Activated gamma-delta T cell treated with anti-CD3 and anti-CD28 coated beads, Interleukin-2, amount 50 U/mL, for 16 hours (primary cell): ENCODE results near the gene SPRR2E.
"Not testable (repeated sequence)": the region's sequence is repeated elsewhere in the genome, so short reads cannot be mapped to it uniquely, and the experiment has no call there.

Experiments
- DNase-seq: peaks from one replicate; pipeline ENCODE4 v3.0.0-alpha.2; 2020; ENCODE audit warnings: low read depth

Gene SPRR2E

GRCh38 chr1:153094426-153094825, at the start of gene SPRR2E:
Gene SPRR2E (minus strand): TSS chr1:153094526. CDS start chr1:153093751, 775 bp downstream.
- DNase-seq: no peak

GRCh38 chr1:153141377-153141776, 47.1 kb upstream of the SPRR2E start:
- DNase-seq: no peak

- no peak for DNase-seq
Measured at GRCh38 chr1:153140484-153140883, 46.2 kb upstream of the SPRR2E start.

- no peak for DNase-seq
Measured at GRCh38 chr1:153133743-153134142, 39.4 kb upstream of the SPRR2E start.

- no peak for DNase-seq
Measured at GRCh38 chr1:153133267-153133666, 38.9 kb upstream of the SPRR2E start.

GRCh38 chr1:153128688-153129087, 34.4 kb upstream of the SPRR2E start:
- DNase-seq: not testable (repeated sequence)

GRCh38 chr1:153127296-153127695, 33.0 kb upstream of the SPRR2E start:
- no peak for DNase-seq

GRCh38 chr1:153125536-153125935, 31.2 kb upstream of the SPRR2E start:
- DNase-seq: no peak

GRCh38 chr1:153123793-153124192, 29.5 kb upstream of the SPRR2E start:
- DNase-seq: not testable (repeated sequence)

GRCh38 chr1:153122831-153123421, 28.6 kb upstream of the SPRR2E start:
- no peak for DNase-seq

GRCh38 chr1:153120945-153121344, 26.6 kb upstream of the SPRR2E start:
- no peak for DNase-seq

GRCh38 chr1:153119491-153119971, 25.2 kb upstream of the SPRR2E start:
- no peak for DNase-seq

- not testable (repeated sequence) for DNase-seq
Measured at GRCh38 chr1:153115264-153115663, 20.9 kb upstream of the SPRR2E start.

GRCh38 chr1:153113416-153113815, 19.1 kb upstream of the SPRR2E start, which contains the start of gene SPRR2F:
Gene SPRR2F (minus strand): TSS chr1:153113516. CDS start chr1:153112733, 783 bp downstream.
- no peak for DNase-seq

GRCh38 chr1:153112454-153112853, 18.1 kb upstream of the SPRR2E start:
- not testable (repeated sequence) for DNase-seq

GRCh38 chr1:153100245-153100644, 5.9 kb upstream of the SPRR2E start:
- DNase-seq: no peak

GRCh38 chr1:153099461-153100045, 5.2 kb upstream of the SPRR2E start:
- no peak for DNase-seq

GRCh38 chr1:153095764-153096163, 1.4 kb upstream of the SPRR2E start:
- no peak for DNase-seq

GRCh38 chr1:153087652-153088051, 6.7 kb downstream of the SPRR2E start:
- DNase-seq: no peak

- no peak for DNase-seq
Measured at GRCh38 chr1:153081736-153082135, 12.6 kb downstream of the SPRR2E start.

- no peak for DNase-seq
Measured at GRCh38 chr1:153072806-153073726, 21.3 kb downstream of the SPRR2E start.

- DNase-seq: no peak
Measured at GRCh38 chr1:153071511-153071910, 22.8 kb downstream of the SPRR2E start, which contains the start of gene SPRR2B. Gene SPRR2B (minus strand): TSS chr1:153071611. CDS start chr1:153070839, 772 bp downstream.

GRCh38 chr1:153070243-153070642, 24.1 kb downstream of the SPRR2E start:
- no peak for DNase-seq
